Peyer's patch (tissue), 4 donors: ENCODE data around the gene ELFN1. TPM values are rescaled to one million over a fixed set of nuclear protein-coding genes. Genes with fewer than 3 reads are reported as not detected.

ENCODE experiments used
- DNase-seq, 3 donors: peaks; one replicate each; pipeline ENCODE4 v3.0.0-alpha.2; 2017 to 2019
- H3K27ac ChIP-seq, 4 donors: fragments of 200-600 bp; sonication (generic); one replicate each; pipeline ENCODE4 v1.5.1; 2016 to 2019
- H3K27me3 ChIP-seq, 2 donors: fragments of 200-600 bp; sonication (generic); one replicate each; pipeline ENCODE4 v1.5.1; 2019
- H3K36me3 ChIP-seq, 3 donors: fragments of 200-600 bp; sonication (generic); one replicate each; pipeline ENCODE4 v1.5.1; 2016 to 2019
- H3K4me1 ChIP-seq, 4 donors: fragments of 200-600 bp; sonication (generic); one replicate each; pipeline ENCODE4 v1.5.1; 2016 to 2019
- H3K4me3 ChIP-seq, 4 donors: fragments of 200-600 bp; sonication (generic); 1 replicate in 3 of 4; 2 replicates in 1 of 4; pipeline ENCODE4 v1.5.1; 2016 to 2019; ENCODE audit warnings: mild to moderate bottlenecking in 1 of 4
- H3K9me3 ChIP-seq, 4 donors: fragments of 200-600 bp; sonication (generic); one replicate each; pipeline ENCODE4 v1.5.1; 2016 to 2019; ENCODE audit warnings: mild to moderate bottlenecking in 1 of 4
- CTCF ChIP-seq, 6 experiments: fragments of 450-650 bp in 4 of 6; fragments of 200-600 bp in 2 of 6; sonication (generic) in 1 of 6; IDR thresholded peaks; one replicate each; pipeline ENCODE4 v1.5.1; 2017 to 2019; ENCODE audit warnings: antibody characterized with exemption in 6 of 6, mild to moderate bottlenecking in 3 of 6, moderate library complexity in 1 of 6
- POLR2A ChIP-seq, 2 donors: fragments of 450-650 bp; IDR thresholded peaks; one replicate each; pipeline ENCODE4 v1.5.1; 2017; ENCODE audit warnings: antibody characterized with exemption in 2 of 2, mild to moderate bottlenecking in 2 of 2, moderate library complexity in 2 of 2
- total RNA-seq, 4 donors: library from RNA; depleted of rRNA; stranded (reverse); fragments of >200 nt; gene quantifications; one replicate each; pipeline ENCODE4 v1.1.0, GENCODE V29; 2016

The ELFN1 gene
- total RNA-seq, 4 donors from 2014 or later: 0.80 TPM; not detected in 3

GRCh38 chr7:1671594-1672451 is 1.7 kb downstream of the ELFN1 start:
- Histone ChIP-seq H3K27me3 (peaks cover 0 to 36% of the 10 kb centered on the region in 2 donors), H3K9me3 (no peaks in the 10 kb centered on the region), H3K4me3 (no peak overlapping the region), H3K4me1 (peaks cover 0 to 28% (median 14%) of the 10 kb centered on the region in 4 donors), H3K27ac (no peak overlapping the region), H3K36me3 (no peaks in the 10 kb centered on the region)
- DNase-seq: peak in 2 of 3 donors; percentile 29
- TF ChIP-seq POLR2A (IDR thresholded peaks at IDR 0.05) (no peak), CTCF (IDR thresholded peaks at IDR 0.05) (no peak)

GRCh38 chr7:1672851-1673486 is 2.9 kb downstream of the ELFN1 start:
- TF ChIP-seq POLR2A (IDR thresholded peaks at IDR 0.05) (no peak), CTCF (IDR thresholded peaks at IDR 0.05) (no peak)
- no peaks in the 10 kb centered on the region for H3K9me3 ChIP-seq
- H3K27ac ChIP-seq: no peak overlapping the region
- no peak overlapping the region for H3K4me3 ChIP-seq
- peaks cover 0 to 29% of the 10 kb centered on the region in 2 donors for H3K27me3 ChIP-seq
- peak in 2 of 3 donors; percentile 25 to 40 for DNase-seq
- peaks cover 0 to 17% (median 6%) of the 10 kb centered on the region in 4 donors for H3K4me1 ChIP-seq
- no peaks in the 10 kb centered on the region for H3K36me3 ChIP-seq

GRCh38 chr7:1673581-1674118 is 3.6 kb downstream of the ELFN1 start:
- Histone ChIP-seq H3K27ac (no peak overlapping the region), H3K27me3 (peaks cover 0 to 22% of the 10 kb centered on the region in 2 donors)

GRCh38 chr7:1674161-1675035 is 4.3 kb downstream of the ELFN1 start:
- peak in 2 of 3 donors; percentile 21 to 31 for DNase-seq
- Histone ChIP-seq H3K36me3 (no peaks in the 10 kb centered on the region), H3K4me3 (no peak overlapping the region), H3K27me3 (peaks cover 0 to 19% of the 10 kb centered on the region in 2 donors), H3K27ac (no peak overlapping the region), H3K4me1 (peaks cover 0 to 14% (median 6%) of the 10 kb centered on the region in 4 donors), H3K9me3 (no peaks in the 10 kb centered on the region)
- TF ChIP-seq CTCF (IDR thresholded peaks at IDR 0.05) (no peak), POLR2A (IDR thresholded peaks at IDR 0.05) (no peak)

More at GRCh38 chr7:1673581-1674118, 3.6 kb downstream of the ELFN1 start:
- DNase-seq: peak in 2 of 3 donors; percentile 29 to 32
- Histone ChIP-seq H3K36me3 (no peaks in the 10 kb centered on the region), H3K4me1 (peaks cover 0 to 17% (median 6%) of the 10 kb centered on the region in 4 donors), H3K9me3 (no peaks in the 10 kb centered on the region), H3K4me3 (no peak overlapping the region)
- TF ChIP-seq POLR2A (IDR thresholded peaks at IDR 0.05) (no peak), CTCF (IDR thresholded peaks at IDR 0.05) (no peak)
